Type B pancreatic cell (in vitro differentiated cells): ENCODE measurements around the gene POU6F1. TPM values are rescaled to one million over a fixed set of nuclear protein-coding genes. Genes with fewer than 3 reads are reported as not detected.
A peak's percentile ranks its signal among the peaks of the same experiment; 100 is the strongest.
"Not testable (repeated sequence)": the region's sequence is repeated elsewhere in the genome, so short reads cannot be mapped to it uniquely, and the experiment has no call there.

Source experiments
- DNase-seq: peaks from one replicate; pipeline ENCODE4 v3.0.0; 2021; ENCODE audit warnings: mixed read lengths; ENCODE audit not compliant: unreplicated experiment; ENCODE audit errors: extremely low spot score
- H3K27ac Mint-ChIP-seq: 2 replicates; pipeline ENCODE4 v1.8.0; 2021; ENCODE audit warnings: mild to moderate bottlenecking, mixed read lengths
- H3K27me3 Mint-ChIP-seq: 2 replicates; pipeline ENCODE4 v1.8.0; 2021; ENCODE audit warnings: mixed read lengths
- H3K36me3 Mint-ChIP-seq: 2 replicates; pipeline ENCODE4 v1.8.0; 2021; ENCODE audit warnings: mixed read lengths
- H3K4me1 Mint-ChIP-seq: one replicate; pipeline ENCODE4 v1.8.0; 2021; ENCODE audit warnings: mixed read lengths; ENCODE audit not compliant: unreplicated experiment
- H3K4me3 Mint-ChIP-seq: 2 replicates; pipeline ENCODE4 v1.8.0; 2021; ENCODE audit warnings: mild to moderate bottlenecking, mixed read lengths
- H3K9me3 Mint-ChIP-seq: 2 replicates; pipeline ENCODE4 v1.8.0; 2021; ENCODE audit warnings: mixed read lengths
- CTCF ChIP-seq: fragments of 200-600 bp; sonication (generic); conservative IDR thresholded peaks from 2 replicates; pipeline ENCODE4 v1.5.0; 2021; ENCODE audit warnings: antibody characterized with exemption, mild to moderate bottlenecking
- long read RNA-seq: library from polyadenylated mRNA; unstranded; transcript quantifications from one replicate; pipeline ENCODE4 v2.0.0, GENCODE V29; 2020
- total RNA-seq: library from RNA; stranded (reverse); gene quantifications from 2 replicates; pipeline ENCODE4 v1.2.1, GENCODE V29; 2021; ENCODE audit warnings: low replicate concordance

POU6F1 gene
- 5.6 and 6.6 TPM in 2 replicates for total RNA-seq
- long read RNA-seq, result 0 reads

- peak; percentile 74 for TF ChIP-seq CTCF
- Mint-ChIP-seq H3K9me3 (no peaks in the 10 kb centered on the region), H3K27ac (peak within 1 kb of the TSS; percentile 92), H3K27me3 (no peaks in the 10 kb centered on the region), H3K36me3 (peaks cover 7% of the 10 kb centered on the region), H3K4me3 (peak within 1 kb of the TSS; percentile 90), H3K4me1 (peaks cover 15% of the 10 kb centered on the region)
- peak; percentile 79 for DNase-seq
These were observed at the start of gene POU6F1 for GRCh38 chr12:51217968-51218606. TSS of gene POU6F1 (minus strand) at chr12:51218062. CDS start at chr12:51206836, 11,226 bp downstream.

DNA sequence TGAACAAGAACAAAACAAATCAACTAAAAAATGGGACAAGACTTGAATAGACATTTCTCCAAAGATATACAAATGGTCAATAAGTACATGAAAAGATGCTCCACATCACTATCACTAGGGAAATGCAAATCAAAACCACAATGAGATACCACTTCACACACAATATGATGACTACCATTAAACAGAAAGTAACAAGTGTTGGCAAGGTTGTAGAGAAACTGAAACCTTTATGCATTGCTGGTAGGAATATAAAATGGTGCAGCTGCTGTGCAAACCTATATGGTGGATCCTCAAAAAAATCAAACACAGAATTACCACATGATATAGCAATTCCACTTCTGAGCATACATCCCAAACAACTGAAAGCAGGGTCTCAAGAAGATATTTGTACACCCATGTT, 47.2 kb upstream of the POU6F1 start:
- Mint-ChIP-seq H3K36me3 (peaks cover 11% of the 10 kb centered on the region), H3K27ac (no peak overlapping the region)
- no peak for TF ChIP-seq CTCF

GRCh38 chr12:51264297-51264696, 46.4 kb upstream of the POU6F1 start:
- no peak for DNase-seq
- Mint-ChIP-seq H3K36me3 (peaks cover 11% of the 10 kb centered on the region), H3K4me3 (peak overlapping the region; percentile 63), H3K4me1 (no peaks in the 10 kb centered on the region), H3K9me3 (no peaks in the 10 kb centered on the region), H3K27ac (peak overlapping the region; percentile 35), H3K27me3 (peaks cover 5% of the 10 kb centered on the region)
- TF ChIP-seq CTCF, result no peak

More for the DNA sequence above, 47.2 kb upstream of the POU6F1 start:
- no peak overlapping the region for H3K4me3 Mint-ChIP-seq
- peaks cover 7% of the 10 kb centered on the region for H3K27me3 Mint-ChIP-seq
- DNase-seq, result no peak
- no peaks in the 10 kb centered on the region for H3K9me3 Mint-ChIP-seq
- H3K4me1 Mint-ChIP-seq, result no peaks in the 10 kb centered on the region

DNA sequence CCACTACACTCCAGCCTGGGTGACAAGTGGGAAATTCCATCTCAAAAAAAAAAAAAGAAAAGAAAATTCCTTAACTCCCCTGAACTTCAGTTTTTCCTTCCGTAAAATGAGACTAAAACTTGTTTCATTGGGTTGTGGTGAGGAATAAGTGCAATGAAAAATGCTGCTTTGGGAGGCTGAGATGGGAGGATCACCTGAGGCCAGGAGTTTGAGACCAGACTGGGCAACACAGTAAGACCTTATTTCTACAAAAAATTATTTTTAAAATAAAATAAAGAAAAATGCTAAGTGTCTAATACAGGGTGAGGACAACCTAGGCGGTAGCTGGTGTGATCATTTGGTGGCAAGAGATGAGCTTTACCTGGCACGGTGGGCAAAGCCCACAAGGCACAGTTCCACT, 45.5 kb upstream of the POU6F1 start:
- Mint-ChIP-seq H3K27me3 (no peaks in the 10 kb centered on the region), H3K4me1 (no peaks in the 10 kb centered on the region), H3K36me3 (peaks cover 11% of the 10 kb centered on the region), H3K27ac (no peak overlapping the region), H3K9me3 (no peaks in the 10 kb centered on the region), H3K4me3 (no peak overlapping the region)
- no peak for DNase-seq
- no peak for TF ChIP-seq CTCF

- no peak overlapping the region for H3K27ac Mint-ChIP-seq
- peak; percentile 53 for TF ChIP-seq CTCF
- H3K36me3 Mint-ChIP-seq, result peaks cover 11% of the 10 kb centered on the region
- no peaks in the 10 kb centered on the region for H3K9me3 Mint-ChIP-seq
- no peak overlapping the region for H3K4me3 Mint-ChIP-seq
- H3K27me3 Mint-ChIP-seq, result no peaks in the 10 kb centered on the region
- no peak for DNase-seq
- no peaks in the 10 kb centered on the region for H3K4me1 Mint-ChIP-seq
These were observed 44.9 kb upstream of the POU6F1 start for GRCh38 chr12:51262758-51263177.

DNA sequence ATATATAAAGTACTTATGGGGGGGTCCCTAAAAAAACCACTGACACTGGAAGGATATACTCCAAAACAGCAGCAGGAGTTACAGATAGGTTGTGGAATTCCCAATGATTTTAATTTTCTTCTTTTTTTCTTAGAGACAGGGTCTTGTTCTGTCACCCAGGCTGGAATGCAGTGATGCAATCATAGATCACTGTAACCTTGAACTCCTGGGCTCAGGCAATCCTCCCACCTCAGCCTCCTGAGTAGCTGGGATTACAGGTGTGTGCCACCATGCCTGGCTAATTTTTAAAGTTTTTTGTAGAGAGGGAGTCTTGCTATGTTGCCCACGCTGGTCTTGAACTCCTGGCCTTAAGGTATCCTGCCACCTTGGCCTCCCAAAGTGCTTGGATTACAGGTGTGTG, 41.7 kb upstream of the POU6F1 start:
- H3K4me1 Mint-ChIP-seq, H3K4me3 Mint-ChIP-seq, H3K27me3 Mint-ChIP-seq, DNase-seq, H3K36me3 Mint-ChIP-seq, H3K9me3 Mint-ChIP-seq, H3K27ac Mint-ChIP-seq: not testable (repeated sequence)
